DMS153 (cell line): Measurements from ENCODE around the gene MED13L.
A peak's percentile ranks its signal among the peaks of the same experiment; 100 is the strongest.
"Not testable (repeated sequence)": the region's sequence is repeated elsewhere in the genome, so short reads cannot be mapped to it uniquely, and the experiment has no call there.

Experiments used
- DNase-seq: peaks from one replicate; lab custom pipeline; 2025; lab: John Stamatoyannopoulos, UW

Gene MED13L

GRCh38 chr12:116303066-116303465, 25.6 kb upstream of the MED13L start:
- no peak for DNase-seq

- DNase-seq: no peak
Measured at GRCh38 chr12:116302166-116303058, 24.9 kb upstream of the MED13L start.

GRCh38 chr12:116301621-116302020, 24.1 kb upstream of the MED13L start:
- no peak for DNase-seq

GRCh38 chr12:116299665-116300328, 22.3 kb upstream of the MED13L start:
- no peak for DNase-seq

- peak; percentile 17 for DNase-seq
Measured at GRCh38 chr12:116299064-116299463, 21.6 kb upstream of the MED13L start.

- DNase-seq: no peak
Measured at GRCh38 chr12:116298578-116298977, 21.1 kb upstream of the MED13L start.

GRCh38 chr12:116297224-116297834, 19.8 kb upstream of the MED13L start:
- no peak for DNase-seq

GRCh38 chr12:116295327-116296263, 18.1 kb upstream of the MED13L start:
- DNase-seq: no peak

GRCh38 chr12:116294454-116295165, 17.1 kb upstream of the MED13L start:
- peak; percentile 12 for DNase-seq

- no peak for DNase-seq
Measured at GRCh38 chr12:116293687-116294453, 16.4 kb upstream of the MED13L start.

- no peak for DNase-seq
Measured at GRCh38 chr12:116291218-116291617, 13.7 kb upstream of the MED13L start.

- no peak for DNase-seq
Measured at GRCh38 chr12:116288735-116289134, 11.2 kb upstream of the MED13L start.

- no peak for DNase-seq
Measured at GRCh38 chr12:116287842-116288301, 10.4 kb upstream of the MED13L start.

- no peak for DNase-seq
Measured at GRCh38 chr12:116284396-116284795, 6.9 kb upstream of the MED13L start.

- DNase-seq: not testable (repeated sequence)
Measured at GRCh38 chr12:116283881-116284280, 6.4 kb upstream of the MED13L start.

GRCh38 chr12:116282371-116283286, 5.1 kb upstream of the MED13L start:
- no peak for DNase-seq

GRCh38 chr12:116280595-116281290, 3.2 kb upstream of the MED13L start:
- DNase-seq: no peak

GRCh38 chr12:116278667-116279066, 1.2 kb upstream of the MED13L start:
- no peak for DNase-seq

GRCh38 chr12:116278279-116278626, 760 bp upstream of the MED13L start:
- DNase-seq: no peak
